HEK293 (cell line): ENCODE measurements around the gene CIB4.
"Not testable (repeated sequence)": the region's sequence is repeated elsewhere in the genome, so short reads cannot be mapped to it uniquely, and the experiment has no call there.

ENCODE experiments used
- CTCF ChIA-PET: fragments of 350-600 bp; formaldehyde crosslinking; extraction: SDS; loops from one replicate; lab custom pipeline; 2021; ENCODE audit warnings: antibody characterized with exemption; lab: Yijun Ruan, JAX
- POLR2A ChIA-PET: fragments of 300-600 bp; formaldehyde crosslinking; extraction: SDS; loops from one replicate; lab custom pipeline; 2020; ENCODE audit warnings: antibody characterized with exemption, inconsistent platforms; lab: Yijun Ruan, JAX
- H3K27ac ChIP-seq: fragments of 200-500 bp; sonication (Bioruptor generic); 2 replicates; pipeline ENCODE4 v1.5.1; 2014; ENCODE audit warnings: low read depth, low read length, control low read depth, inconsistent platforms; ENCODE audit errors: extremely low read depth
- H3K36me3 ChIP-seq, 2 experiments: fragments of 200-500 bp in 1 of 2; sonication (Bioruptor generic) in 1 of 2; 1 replicate in 1 of 2; 2 replicates in 1 of 2; pipeline ENCODE4 v1.5.1; 2014 to 2017; ENCODE audit warnings: inconsistent platforms in 2 of 2, low read length in 2 of 2; ENCODE audit not compliant: control insufficient read depth in 2 of 2, insufficient read depth in 1 of 2
- H3K4me1 ChIP-seq: fragments of 200-500 bp; sonication (Bioruptor generic); 2 replicates; pipeline ENCODE4 v1.5.1; 2014; ENCODE audit warnings: mild to moderate bottlenecking, low read length, inconsistent platforms; ENCODE audit not compliant: control insufficient read depth, insufficient read depth
- H3K4me3 ChIP-seq: 2 replicates; pipeline ENCODE4 v1.5.1; 2011; ENCODE audit warnings: low read depth, mild to moderate bottlenecking, control low read depth, low read length, moderate library complexity
- H3K9me3 ChIP-seq: fragments of 200-500 bp; sonication (Bioruptor generic); 2 replicates; pipeline ENCODE4 v1.5.1; 2014; ENCODE audit warnings: low read depth, low read length, inconsistent platforms; ENCODE audit not compliant: control insufficient read depth, insufficient read depth
- CTCF ChIP-seq: fragments of 450-650 bp; formaldehyde crosslinking; IDR thresholded peaks from 2 replicates; pipeline ENCODE4 v1.5.1; 2016; ENCODE audit warnings: missing biosample characterization, missing genetic modification characterization
- GLI2 ChIP-seq: fragments of 450-650 bp; formaldehyde crosslinking; IDR thresholded peaks from 2 replicates; pipeline ENCODE4; 2017; ENCODE audit warnings: missing biosample characterization, missing genetic modification characterization, low read depth, borderline replicate concordance
- IKZF3 ChIP-seq: fragments of 450-650 bp; IDR thresholded peaks from 2 replicates; pipeline ENCODE4 v1.5.0; 2018; ENCODE audit warnings: missing biosample characterization, mild to moderate bottlenecking, missing genetic modification characterization, moderate library complexity
- KLF8 ChIP-seq: fragments of 450-650 bp; formaldehyde crosslinking; IDR thresholded peaks from 2 replicates; pipeline ENCODE4 v1.5.1; 2016; ENCODE audit warnings: missing biosample characterization, missing genetic modification characterization
- ZBTB6 ChIP-seq: fragments of 450-650 bp; formaldehyde crosslinking; IDR thresholded peaks from 2 replicates; pipeline ENCODE4 v1.5.1; 2017; ENCODE audit warnings: missing biosample characterization, missing genetic modification characterization
- ZEB2 ChIP-seq: fragments of 450-650 bp; formaldehyde crosslinking; IDR thresholded peaks from 2 replicates; pipeline ENCODE4 v1.5.1; 2016; ENCODE audit warnings: missing biosample characterization, missing genetic modification characterization
- ZNF324 ChIP-seq: fragments of 450-650 bp; formaldehyde crosslinking; IDR thresholded peaks from 2 replicates; pipeline ENCODE4 v1.5.1; 2016; ENCODE audit warnings: missing biosample characterization, missing genetic modification characterization
- ZNF366 ChIP-seq: fragments of 450-650 bp; formaldehyde crosslinking; conservative IDR thresholded peaks from 2 replicates; pipeline ENCODE4 v1.5.1; 2016; ENCODE audit warnings: missing biosample characterization, missing genetic modification characterization
- ZNF404 ChIP-seq: fragments of 450-650 bp; formaldehyde crosslinking; IDR thresholded peaks from 2 replicates; pipeline ENCODE4 v1.5.1; 2017; ENCODE audit warnings: missing biosample characterization, missing genetic modification characterization
- ZNF416 ChIP-seq: fragments of 450-650 bp; formaldehyde crosslinking; IDR thresholded peaks from 2 replicates; pipeline ENCODE4 v1.5.1; 2016; ENCODE audit warnings: missing biosample characterization, missing genetic modification characterization
- ZNF426 ChIP-seq: fragments of 450-650 bp; formaldehyde crosslinking; IDR thresholded peaks from 2 replicates; pipeline ENCODE4 v1.5.1; 2017; ENCODE audit warnings: missing biosample characterization, missing genetic modification characterization, mild to moderate bottlenecking, inconsistent platforms, moderate library complexity
- ZNF48 ChIP-seq: fragments of 450-650 bp; formaldehyde crosslinking; IDR thresholded peaks from 2 replicates; pipeline ENCODE4 v1.5.1; 2016; ENCODE audit warnings: missing biosample characterization, missing genetic modification characterization
- ZNF518A ChIP-seq: fragments of 450-650 bp; formaldehyde crosslinking; conservative IDR thresholded peaks from 2 replicates; pipeline ENCODE4 v1.5.1; 2016; ENCODE audit warnings: low read depth, missing biosample characterization, missing genetic modification characterization
- ZNF549 ChIP-seq: fragments of 450-650 bp; IDR thresholded peaks from 2 replicates; pipeline ENCODE4 v1.5.1; 2018; ENCODE audit warnings: missing biosample characterization, missing genetic modification characterization, mild to moderate bottlenecking, inconsistent platforms, moderate library complexity
- ZNF596 ChIP-seq: fragments of 450-650 bp; IDR thresholded peaks from 2 replicates; pipeline ENCODE4 v1.5.0; 2018; ENCODE audit warnings: missing biosample characterization, mild to moderate bottlenecking, missing genetic modification characterization, moderate library complexity
- ZNF645 ChIP-seq: fragments of 450-650 bp; formaldehyde crosslinking; IDR thresholded peaks from 2 replicates; pipeline ENCODE4; 2016; ENCODE audit warnings: missing biosample characterization, missing genetic modification characterization
- ZNF785 ChIP-seq: fragments of 450-650 bp; formaldehyde crosslinking; IDR thresholded peaks from 2 replicates; pipeline ENCODE4 v1.5.1; 2016; ENCODE audit warnings: missing biosample characterization, missing genetic modification characterization

CIB4 gene

GRCh38 chr2:26655611-26656195 lies 14.5 kb upstream of the CIB4 start:
- H3K36me3 ChIP-seq, result no peaks in the 10 kb centered on the region
- H3K4me1 ChIP-seq, result no peaks in the 10 kb centered on the region
- no peak overlapping the region for H3K27ac ChIP-seq
- no peak overlapping the region for H3K4me3 ChIP-seq
- TF ChIP-seq KLF8 (tag by site-specific recombination), result no peak
- CTCF ChIA-PET, result no interaction called here
- POLR2A ChIA-PET, result interaction anchor here (0.6 kb wide), 1 partner anchor 267 kb away, joined by 3 read pairs; no protein-coding TSS in a partner anchor
- no peaks in the 10 kb centered on the region for H3K9me3 ChIP-seq

GRCh38 chr2:26655120-26655519 lies 14.0 kb upstream of the CIB4 start:
- POLR2A ChIA-PET, result not testable (repeated sequence)
- CTCF ChIA-PET, result interaction anchor here (0.6 kb wide), 1 partner anchor 510 kb away, joined by 3 read pairs; no protein-coding TSS in a partner anchor

GRCh38 chr2:26654061-26654340 lies 12.8 kb upstream of the CIB4 start:
- H3K9me3 ChIP-seq, result no peaks in the 10 kb centered on the region
- CTCF ChIA-PET, result interaction anchor here (0.8 kb wide), 1 partner anchor 76 kb away, joined by 3 read pairs; no protein-coding TSS in a partner anchor
- POLR2A ChIA-PET, result no interaction called here
- no peaks in the 10 kb centered on the region for H3K4me1 ChIP-seq
- H3K4me3 ChIP-seq, result no peak overlapping the region
- no peaks in the 10 kb centered on the region for H3K36me3 ChIP-seq
- no peak overlapping the region for H3K27ac ChIP-seq
- no peak for TF ChIP-seq ZEB2 (tag by site-specific recombination)
- no peak for TF ChIP-seq IKZF3 (tag by site-specific recombination)
- TF ChIP-seq ZNF324 (tag by site-specific recombination), result no peak
- TF ChIP-seq ZNF645 (tag by site-specific recombination), result no peak
- TF ChIP-seq ZNF596, result no peak
- no peak for TF ChIP-seq GLI2 (tag by site-specific recombination)

More at GRCh38 chr2:26655120-26655519, 14.0 kb upstream of the CIB4 start:
- not testable (repeated sequence) for H3K4me1 ChIP-seq, H3K36me3 ChIP-seq, H3K4me3 ChIP-seq, H3K27ac ChIP-seq, H3K9me3 ChIP-seq
- peak; percentile 79 for TF ChIP-seq ZNF366

GRCh38 chr2:26653207-26654060 lies 12.3 kb upstream of the CIB4 start:
- Histone ChIP-seq H3K27ac (no peak overlapping the region), H3K4me1 (no peaks in the 10 kb centered on the region), H3K9me3 (no peaks in the 10 kb centered on the region), H3K4me3 (no peak overlapping the region), H3K36me3 (no peaks in the 10 kb centered on the region)
- ChIA-PET CTCF (interaction anchor here (0.6 kb wide), 1 partner anchor 57 kb away, joined by 3 read pairs; no protein-coding TSS in a partner anchor), POLR2A (no interaction called here)
- no peak for TF ChIP-seq ZNF48 (tag by site-specific recombination)
- no peak for TF ChIP-seq ZNF549
- no peak for TF ChIP-seq ZNF404 (tag by site-specific recombination)
- no peak for TF ChIP-seq ZNF785 (tag by site-specific recombination)
- TF ChIP-seq ZNF416 (tag by site-specific recombination), result no peak
- no peak for TF ChIP-seq ZNF426 (tag by site-specific recombination)
- no peak for TF ChIP-seq ZNF518A
- no peak for TF ChIP-seq CTCF
- TF ChIP-seq ZBTB6 (tag by site-specific recombination), result no peak
